DOHH2 (cell line): ENCODE results near the gene BCORL1.

Experiments
- H3F3A ChIP-seq: fragments of 200-600 bp; sonication (generic), shearing (Covaris generic); 2 replicates; pipeline ENCODE4 v1.6.0; 2016; ENCODE audit warnings: antibody characterized with exemption, mild to moderate bottlenecking; ENCODE audit not compliant: control insufficient read depth, insufficient read depth
- H3K27ac ChIP-seq: fragments of 200-600 bp; sonication (generic); 2 replicates; pipeline ENCODE4 v1.5.1; 2014; ENCODE audit warnings: low read depth, mild to moderate bottlenecking, low read length, moderate library complexity
- H3K27me3 ChIP-seq: fragments of 200-600 bp; sonication (generic); 2 replicates; pipeline ENCODE4 v1.6.1; 2014; ENCODE audit warnings: mild to moderate bottlenecking, low read length, mixed read lengths; ENCODE audit not compliant: control insufficient read depth
- H3K36me3 ChIP-seq: fragments of 200-600 bp; sonication (generic); 2 replicates; pipeline ENCODE4 v1.6.1; 2014; ENCODE audit warnings: mild to moderate bottlenecking, low read length, moderate library complexity, mixed read lengths; ENCODE audit not compliant: control insufficient read depth
- H3K4me1 ChIP-seq: fragments of 200-600 bp; sonication (generic); 2 replicates; pipeline ENCODE4 v1.6.1; 2014; ENCODE audit warnings: mild to moderate bottlenecking, low read length, mixed read lengths; ENCODE audit not compliant: control insufficient read depth
- H3K4me2 ChIP-seq: fragments of 200-600 bp; sonication (generic); 2 replicates; pipeline ENCODE4 v1.6.0; 2014; ENCODE audit warnings: mild to moderate bottlenecking, low read length, moderate library complexity
- H3K4me3 ChIP-seq: fragments of 200-600 bp; sonication (generic); 2 replicates; pipeline ENCODE4 v1.5.1; 2014; ENCODE audit warnings: mild to moderate bottlenecking, low read length, mixed read lengths
- H3K79me2 ChIP-seq: fragments of 200-600 bp; sonication (generic); 2 replicates; pipeline ENCODE4 v1.6.1; 2014; ENCODE audit warnings: mild to moderate bottlenecking, low read length, mixed read lengths; ENCODE audit not compliant: control insufficient read depth
- H3K9me2 ChIP-seq: fragments of 200-600 bp; sonication (generic); replicated peaks from 2 replicates; pipeline ENCODE4 v1.6.1; 2014; ENCODE audit warnings: mild to moderate bottlenecking, low read length, mixed read lengths; ENCODE audit not compliant: control insufficient read depth
- H3K9me3 ChIP-seq: fragments of 200-600 bp; sonication (generic); 2 replicates; pipeline ENCODE4 v1.6.1; 2014; ENCODE audit warnings: antibody characterized with exemption, low read length, mixed read lengths; ENCODE audit not compliant: control insufficient read depth, insufficient read depth
- H4K20me1 ChIP-seq: fragments of 200-600 bp; sonication (generic); 2 replicates; pipeline ENCODE4 v1.6.0; 2014; ENCODE audit warnings: low read depth, mild to moderate bottlenecking, antibody characterized with exemption, low read length, moderate library complexity; ENCODE audit not compliant: control insufficient read depth, insufficient read depth
- EZH2phosphoT487 ChIP-seq: fragments of 200-600 bp; sonication (generic); IDR thresholded peaks from 2 replicates; pipeline ENCODE4 v1.6.1; 2017; ENCODE audit warnings: borderline replicate concordance, mild to moderate bottlenecking, antibody characterized with exemption, low read length, moderate library complexity, mixed read lengths
- TF ChIP-seq, protein P1 (sequence below): fragments of 200-600 bp; sonication (generic); IDR thresholded peaks from one replicate; pipeline ENCODE4 v1.5.1; 2014; ENCODE audit warnings: antibody characterized with exemption, mild to moderate bottlenecking, low read depth, low read length; ENCODE audit not compliant: poor library complexity, severe bottlenecking

The BCORL1 gene

DNA sequence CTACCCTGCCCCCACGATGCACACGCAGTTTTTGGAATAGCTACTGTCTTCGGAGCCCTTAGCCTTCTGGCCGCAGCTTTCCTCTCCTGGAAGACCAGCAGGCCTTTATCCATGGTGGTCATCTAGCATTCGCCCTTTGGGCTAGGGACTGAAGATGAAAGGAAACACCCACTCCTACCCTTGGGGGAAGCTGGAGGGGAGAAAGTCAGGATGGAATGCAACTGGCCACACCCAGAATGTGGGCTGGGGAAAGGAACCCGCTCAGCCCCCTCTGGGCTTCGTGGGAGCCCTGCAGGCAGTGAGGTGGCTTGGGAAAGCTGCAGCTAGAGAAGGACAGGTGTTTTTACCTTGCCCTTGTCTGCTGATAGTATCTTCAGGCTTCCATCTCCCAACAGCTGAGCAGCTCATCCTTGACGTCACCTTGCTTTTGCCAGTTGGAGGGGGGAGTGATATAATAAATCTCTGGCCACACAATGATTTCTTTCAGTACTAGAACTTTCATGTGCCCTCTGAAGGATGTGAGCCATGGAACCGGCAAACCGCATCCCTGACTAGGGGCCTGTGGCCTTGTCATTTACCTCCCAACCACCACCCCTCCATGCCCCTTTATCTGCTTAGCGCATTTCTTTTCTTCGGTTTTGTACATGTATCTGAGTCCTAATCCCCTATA lies 68.9 kb downstream of the BCORL1 start:
- Histone ChIP-seq H4K20me1 (no peaks in the 10 kb centered on the region), H3K9me3 (no peaks in the 10 kb centered on the region), H3K4me3 (no peak overlapping the region), H3K36me3 (0 out of 2 replicates have a peak, but pooled peaks cover 2% of the 10 kb centered on the region), H3K4me1 (no peaks in the 10 kb centered on the region), H3K27me3 (no peaks in the 10 kb centered on the region), H3K27ac (no peak overlapping the region), H3K79me2 (no peaks in the 10 kb centered on the region), H3F3A (no peaks in the 10 kb centered on the region), H3K9me2 (no peaks in the 10 kb centered on the region), H3K4me2 (no peak overlapping the region)
- no peak for TF ChIP-seq EZH2phosphoT487
- TF ChIP-seq, protein P1, sequence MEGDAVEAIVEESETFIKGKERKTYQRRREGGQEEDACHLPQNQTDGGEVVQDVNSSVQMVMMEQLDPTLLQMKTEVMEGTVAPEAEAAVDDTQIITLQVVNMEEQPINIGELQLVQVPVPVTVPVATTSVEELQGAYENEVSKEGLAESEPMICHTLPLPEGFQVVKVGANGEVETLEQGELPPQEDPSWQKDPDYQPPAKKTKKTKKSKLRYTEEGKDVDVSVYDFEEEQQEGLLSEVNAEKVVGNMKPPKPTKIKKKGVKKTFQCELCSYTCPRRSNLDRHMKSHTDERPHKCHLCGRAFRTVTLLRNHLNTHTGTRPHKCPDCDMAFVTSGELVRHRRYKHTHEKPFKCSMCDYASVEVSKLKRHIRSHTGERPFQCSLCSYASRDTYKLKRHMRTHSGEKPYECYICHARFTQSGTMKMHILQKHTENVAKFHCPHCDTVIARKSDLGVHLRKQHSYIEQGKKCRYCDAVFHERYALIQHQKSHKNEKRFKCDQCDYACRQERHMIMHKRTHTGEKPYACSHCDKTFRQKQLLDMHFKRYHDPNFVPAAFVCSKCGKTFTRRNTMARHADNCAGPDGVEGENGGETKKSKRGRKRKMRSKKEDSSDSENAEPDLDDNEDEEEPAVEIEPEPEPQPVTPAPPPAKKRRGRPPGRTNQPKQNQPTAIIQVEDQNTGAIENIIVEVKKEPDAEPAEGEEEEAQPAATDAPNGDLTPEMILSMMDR, result no peak

DNA sequence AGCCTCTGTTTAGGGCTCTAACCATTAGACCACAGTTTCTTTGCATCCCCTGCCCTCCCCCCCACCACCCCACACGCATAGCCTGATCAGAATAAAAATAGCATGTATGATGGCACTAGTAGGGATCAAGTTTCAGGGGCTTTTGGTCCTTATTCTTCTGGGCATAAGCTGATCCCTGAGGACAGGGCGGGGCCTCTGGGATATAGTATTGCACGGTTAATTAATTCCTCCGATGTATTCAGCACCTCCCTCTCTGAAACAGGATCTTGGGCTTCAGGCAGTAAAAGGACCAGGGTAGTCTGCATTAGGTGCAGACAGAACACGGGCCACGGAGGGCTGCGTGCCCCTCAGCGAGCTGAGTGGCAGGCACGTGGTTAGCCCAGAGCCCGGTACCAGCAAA lies 70.8 kb downstream of the BCORL1 start:
- no peaks in the 10 kb centered on the region for H3K27me3 ChIP-seq
- H4K20me1 ChIP-seq, result no peaks in the 10 kb centered on the region
- no peak overlapping the region for H3K4me3 ChIP-seq
- no peak overlapping the region for H3K27ac ChIP-seq
- H3K9me2 ChIP-seq, result no peaks in the 10 kb centered on the region
- no peaks in the 10 kb centered on the region for H3K9me3 ChIP-seq
- no peak for TF ChIP-seq EZH2phosphoT487
- TF ChIP-seq, protein P1, result no peak
- H3K4me1 ChIP-seq, result no peaks in the 10 kb centered on the region
- no peaks in the 10 kb centered on the region for H3K79me2 ChIP-seq
- H3K36me3 ChIP-seq, result 0 out of 2 replicates have a peak, but pooled peaks cover 2% of the 10 kb centered on the region
- H3K4me2 ChIP-seq, result no peak overlapping the region
- H3F3A ChIP-seq, result no peaks in the 10 kb centered on the region

DNA sequence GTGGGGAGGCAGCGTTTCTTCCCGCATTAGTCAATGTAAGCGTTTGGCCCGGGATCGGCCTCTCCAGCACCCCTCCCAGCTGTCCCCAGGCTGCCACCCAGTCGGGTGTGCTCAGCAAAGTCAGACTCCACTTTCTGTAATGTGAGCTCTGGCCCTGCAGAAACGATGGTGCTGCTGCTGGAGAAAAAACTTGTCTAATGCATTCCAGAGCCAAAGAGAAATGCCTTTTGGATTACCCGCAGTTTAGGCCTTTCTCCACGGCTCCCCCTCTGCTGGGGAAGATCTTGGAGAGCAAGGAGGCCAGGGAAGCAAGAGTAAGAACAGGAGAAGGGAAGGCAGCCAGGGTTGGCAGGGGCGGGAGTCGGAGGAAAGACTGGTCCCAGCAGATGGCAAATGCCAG lies 72.7 kb downstream of the BCORL1 start:
- Histone ChIP-seq H3K4me2 (no peak overlapping the region), H3K79me2 (no peaks in the 10 kb centered on the region), H3F3A (no peaks in the 10 kb centered on the region), H3K27ac (no peak overlapping the region), H4K20me1 (no peaks in the 10 kb centered on the region), H3K9me2 (no peaks in the 10 kb centered on the region), H3K4me3 (no peak overlapping the region), H3K36me3 (0 out of 2 replicates have a peak, but pooled peaks cover 2% of the 10 kb centered on the region), H3K27me3 (no peaks in the 10 kb centered on the region), H3K9me3 (no peaks in the 10 kb centered on the region), H3K4me1 (peaks cover 5% of the 10 kb centered on the region)
- TF ChIP-seq, protein P1, result no peak
- no peak for TF ChIP-seq EZH2phosphoT487
